Esophagus squamous epithelium (tissue), 5 donors: Measurements from ENCODE around the gene KCNS1. TPM values are rescaled to one million over a fixed set of nuclear protein-coding genes. Genes with fewer than 3 reads are reported as not detected.

Experiments
- DNase-seq: peaks from one replicate; lab custom pipeline; 2025; lab: John Stamatoyannopoulos, UW
- H3K27ac ChIP-seq, 4 donors: fragments of 200-600 bp; sonication (generic); one replicate each; pipeline ENCODE4 v1.5.1; 2016 to 2019; ENCODE audit warnings: mild to moderate bottlenecking in 1 of 4
- H3K27me3 ChIP-seq, 4 donors: fragments of 200-600 bp; sonication (generic); 1 replicate in 3 of 4; 2 replicates in 1 of 4; pipeline versions ENCODE4 v1.5.1 to v1.6.0; 2017 to 2021; ENCODE audit warnings: antibody characterized with exemption in 1 of 4
- H3K36me3 ChIP-seq, 3 donors: fragments of 200-600 bp; sonication (generic); one replicate each; pipeline ENCODE4 v1.5.1; 2016 to 2019
- H3K4me1 ChIP-seq, 3 donors: fragments of 200-600 bp; sonication (generic); one replicate each; pipeline ENCODE4 v1.5.1; 2017 to 2019
- H3K4me3 ChIP-seq, 4 donors: fragments of 200-600 bp; sonication (generic); 1 replicate in 3 of 4; 2 replicates in 1 of 4; pipeline ENCODE4 v1.5.1; 2016 to 2019; ENCODE audit warnings: mild to moderate bottlenecking in 2 of 4, moderate library complexity in 1 of 4
- H3K9me3 ChIP-seq, 3 donors: fragments of 200-600 bp; sonication (generic); one replicate each; pipeline ENCODE4 v1.5.1; 2016 to 2019
- POLR2A ChIP-seq, 4 donors: fragments of 450-650 bp; IDR thresholded peaks; one replicate each; pipeline ENCODE4 v1.6.1; 2017; ENCODE audit warnings: antibody characterized with exemption in 4 of 4, mild to moderate bottlenecking in 4 of 4, moderate library complexity in 3 of 4
- WGBS, 2 donors: methylation state at CpG; one replicate each; pipeline ENCODE4 v1.1.5; 2018; 5-methylcytosine and 5-hydroxymethylcytosine counted together
- intact Hi-C: fragments of 100-400 bp; cut with DNase I; formaldehyde crosslinking; loops from one replicate; pipeline ENCODE4 v1.15.0; 2022
- total RNA-seq, 4 donors: library from RNA; depleted of rRNA; stranded (reverse); fragments of >200 nt; gene quantifications; one replicate each; pipeline ENCODE4 v1.1.0, GENCODE V29; 2016
- TF ChIP-seq, protein P1 (sequence below), 6 experiments: fragments of 450-650 bp in 4 of 6; fragments of 200-600 bp in 2 of 6; sonication (generic) in 2 of 6; IDR thresholded peaks; one replicate each; pipeline ENCODE4 v1.5.1; 2016 to 2019; ENCODE audit warnings: antibody characterized with exemption in 6 of 6, mild to moderate bottlenecking in 4 of 6, moderate library complexity in 4 of 6
- donor health status: DM: yes; HTN: yes; CAD: no.

Gene KCNS1
- total RNA-seq, 4 donors from 2014 or later: 0.22 to 0.80 (median 0.29) TPM; not detected in 1

DNA sequence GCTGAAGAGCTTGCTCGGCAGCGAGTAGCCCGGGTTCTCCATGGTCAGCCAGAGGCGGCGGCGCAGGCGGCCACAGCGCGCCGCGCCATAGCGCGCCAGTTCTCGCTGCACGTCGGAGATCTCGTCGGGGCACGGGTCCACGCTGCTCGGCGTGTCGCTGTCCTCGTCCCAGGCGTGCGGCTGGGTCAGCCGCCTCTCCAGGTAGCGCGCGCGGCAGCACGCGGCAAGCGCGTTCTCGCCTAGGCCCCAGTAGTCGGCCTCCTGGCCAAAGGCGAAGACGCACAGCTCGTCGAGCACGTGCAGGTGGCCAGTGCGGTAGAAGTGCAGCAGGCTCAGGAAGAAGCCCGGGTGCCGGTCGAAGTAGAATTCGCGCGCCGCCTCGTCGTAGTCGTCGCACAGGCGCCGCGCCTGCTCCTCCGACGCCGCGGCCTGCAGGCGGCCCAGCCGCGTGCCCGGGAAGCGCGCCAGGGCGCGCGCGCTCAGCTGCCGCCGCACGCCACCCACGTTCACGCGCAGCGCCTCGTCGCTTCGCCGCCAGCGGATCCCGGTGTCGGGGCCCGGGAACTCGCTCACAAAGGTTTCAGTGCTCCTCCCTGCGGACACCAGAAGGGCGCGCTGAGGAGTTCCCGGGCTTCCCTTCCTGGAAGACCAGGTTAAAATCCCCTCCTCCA lies 2.7 kb downstream of the KCNS1 start:
- Histone ChIP-seq H3K36me3 (no peaks in the 10 kb centered on the region), H3K4me3 (peak overlapping the region in 2 of 4 donors; percentile 30 to 49), H3K27me3 (peaks cover 0 to 70% (median 8%) of the 10 kb centered on the region in 4 donors), H3K27ac (no peak overlapping the region), H3K4me1 (peaks cover 3 to 27% (median 15%) of the 10 kb centered on the region in 3 donors), H3K9me3 (no peaks in the 10 kb centered on the region)
- no peak for DNase-seq
- intact Hi-C loops: loop anchor here (10.0 kb wide), 1 partner anchor 53 kb away; no protein-coding TSS in a partner anchor
- TF ChIP-seq, protein P1, sequence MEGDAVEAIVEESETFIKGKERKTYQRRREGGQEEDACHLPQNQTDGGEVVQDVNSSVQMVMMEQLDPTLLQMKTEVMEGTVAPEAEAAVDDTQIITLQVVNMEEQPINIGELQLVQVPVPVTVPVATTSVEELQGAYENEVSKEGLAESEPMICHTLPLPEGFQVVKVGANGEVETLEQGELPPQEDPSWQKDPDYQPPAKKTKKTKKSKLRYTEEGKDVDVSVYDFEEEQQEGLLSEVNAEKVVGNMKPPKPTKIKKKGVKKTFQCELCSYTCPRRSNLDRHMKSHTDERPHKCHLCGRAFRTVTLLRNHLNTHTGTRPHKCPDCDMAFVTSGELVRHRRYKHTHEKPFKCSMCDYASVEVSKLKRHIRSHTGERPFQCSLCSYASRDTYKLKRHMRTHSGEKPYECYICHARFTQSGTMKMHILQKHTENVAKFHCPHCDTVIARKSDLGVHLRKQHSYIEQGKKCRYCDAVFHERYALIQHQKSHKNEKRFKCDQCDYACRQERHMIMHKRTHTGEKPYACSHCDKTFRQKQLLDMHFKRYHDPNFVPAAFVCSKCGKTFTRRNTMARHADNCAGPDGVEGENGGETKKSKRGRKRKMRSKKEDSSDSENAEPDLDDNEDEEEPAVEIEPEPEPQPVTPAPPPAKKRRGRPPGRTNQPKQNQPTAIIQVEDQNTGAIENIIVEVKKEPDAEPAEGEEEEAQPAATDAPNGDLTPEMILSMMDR (IDR thresholded peaks at IDR 0.05): no peak
- no peak for TF ChIP-seq POLR2A (IDR thresholded peaks at IDR 0.05)
- WGBS, 2 donors: 33 to 40% methylated on average over 4 to 6 of the region's 91 CpGs

DNA sequence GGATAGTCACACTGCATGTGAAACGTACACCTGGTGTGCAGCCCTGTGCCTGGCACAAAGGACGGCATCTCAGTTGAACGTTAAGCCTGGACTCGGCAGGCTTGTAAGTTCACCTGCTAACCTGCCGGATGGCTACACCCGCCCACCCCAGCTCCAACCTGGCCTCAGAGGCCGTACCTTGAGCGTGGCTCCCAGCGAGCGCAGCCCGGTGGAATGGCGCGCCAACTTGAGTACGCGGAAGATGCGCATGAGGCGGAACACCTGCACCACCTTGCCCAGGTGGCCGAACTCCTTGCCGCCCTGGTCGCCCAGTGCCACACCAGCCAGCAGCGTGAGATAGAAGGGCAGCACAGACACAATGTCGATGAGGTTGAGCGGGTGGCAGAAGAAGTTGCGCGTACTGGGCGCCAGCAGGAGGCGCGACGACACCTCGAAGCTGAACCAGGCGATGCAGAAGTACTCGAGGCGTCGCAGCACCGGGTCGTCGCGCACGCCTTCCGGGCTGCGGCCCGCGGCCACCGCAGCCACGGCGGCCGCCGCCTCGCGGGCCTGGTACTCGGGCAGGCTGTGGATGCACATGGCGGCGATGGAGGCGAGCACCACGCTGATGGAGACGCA lies 3.3 kb downstream of the KCNS1 start:
- WGBS, 2 donors: 55 to 77% methylated on average over 3 to 25 of the region's 56 CpGs
- Histone ChIP-seq H3K9me3 (no peaks in the 10 kb centered on the region), H3K27me3 (peaks cover 0 to 64% (median 8%) of the 10 kb centered on the region in 4 donors), H3K4me3 (peak overlapping the region in 2 of 4 donors; percentile 30 to 49), H3K27ac (no peak overlapping the region), H3K36me3 (no peaks in the 10 kb centered on the region), H3K4me1 (peaks cover 3 to 27% (median 15%) of the 10 kb centered on the region in 3 donors)
- DNase-seq: no peak
- intact Hi-C loops: loop anchor here (10.0 kb wide), 1 partner anchor 53 kb away; no protein-coding TSS in a partner anchor
- TF ChIP-seq, protein P1 (IDR thresholded peaks at IDR 0.05): peak in 3 of 6 experiments; percentile 18 to 42 (median 27)
- no peak for TF ChIP-seq POLR2A (IDR thresholded peaks at IDR 0.05)

GRCh38 chr20:45096781-45097180 lies 4.1 kb downstream of the KCNS1 start:
- Histone ChIP-seq H3K9me3 (no peaks in the 10 kb centered on the region), H3K27ac (no peak overlapping the region), H3K4me1 (peaks cover 3 to 27% (median 15%) of the 10 kb centered on the region in 3 donors), H3K27me3 (peaks cover 0 to 60% (median 8%) of the 10 kb centered on the region in 4 donors), H3K4me3 (no peak overlapping the region), H3K36me3 (no peaks in the 10 kb centered on the region)
- WGBS, 2 donors: 40 to 50% methylated on average over 8 to 9 of the region's 9 CpGs
- intact Hi-C loops: loop anchor here (10.0 kb wide), 1 partner anchor 52 kb away; no protein-coding TSS in a partner anchor
- TF ChIP-seq, protein P1 (IDR thresholded peaks at IDR 0.05): no peak
- no peak for TF ChIP-seq POLR2A (IDR thresholded peaks at IDR 0.05)
- DNase-seq: no peak

DNA sequence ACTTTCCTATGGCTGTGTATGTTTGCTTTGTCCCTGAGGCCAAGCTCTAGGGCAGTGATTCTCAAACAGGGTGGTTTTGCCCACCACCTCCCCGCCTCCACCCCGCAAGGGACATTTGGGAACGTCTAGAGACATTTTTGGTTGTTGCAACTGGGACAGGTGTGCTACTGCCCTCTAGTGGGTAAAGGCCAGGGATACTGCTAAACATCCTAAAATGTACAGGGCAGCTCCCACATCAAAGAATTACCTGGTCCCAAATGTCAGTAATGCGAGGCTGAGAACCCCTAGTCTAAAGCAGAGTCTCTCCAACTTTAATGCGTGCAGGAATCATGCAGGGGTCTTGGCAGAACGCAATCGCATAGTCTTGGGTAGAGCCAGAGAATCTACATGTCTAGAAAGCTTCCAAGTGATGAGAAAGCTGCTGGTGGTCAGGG lies 5.1 kb downstream of the KCNS1 start:
- Histone ChIP-seq H3K4me1 (peaks cover 3 to 18% (median 13%) of the 10 kb centered on the region in 3 donors), H3K9me3 (no peaks in the 10 kb centered on the region), H3K4me3 (no peak overlapping the region), H3K27ac (no peak overlapping the region), H3K27me3 (peaks cover 0 to 50% (median 8%) of the 10 kb centered on the region in 4 donors), H3K36me3 (no peaks in the 10 kb centered on the region)
- no peak for TF ChIP-seq POLR2A (IDR thresholded peaks at IDR 0.05)
- TF ChIP-seq, protein P1 (IDR thresholded peaks at IDR 0.05): peak; percentile 35 to 75 (median 63)
- 8 to 11% methylated on average over 6 to 7 of the region's 7 CpGs for WGBS, 2 donors
- DNase-seq: no peak
- intact Hi-C loops: loop anchor here (10.0 kb wide), 1 partner anchor 51 kb away; no protein-coding TSS in a partner anchor
